HepG2 (cell line): ENCODE data around the gene DOCK2. TPM values are rescaled to one million over a fixed set of nuclear protein-coding genes. Genes with fewer than 3 reads are reported as not detected.

Source experiments
- ATAC-seq: fragments of 200-7000 bp; cut with Tn5 transposase; 3 replicates; pipeline ENCODE4 v1.9.1; 2020; ENCODE audit warnings: mild to moderate bottlenecking, moderate library complexity
- BruUV-seq: library from RNA; stranded (reverse); fragments of 400-500 nt; replicated peaks from 2 replicates; lab custom pipeline; 2021; lab: Mats Ljungman, UMichigan
- CTCF ChIA-PET: fragments of 300-600 bp; formaldehyde crosslinking; extraction: SDS; loops from one replicate; lab custom pipeline; 2021; ENCODE audit warnings: low total read pairs, inconsistent platforms, low intra/inter-chr PET ratio; lab: Yijun Ruan, JAX
- POLR2A ChIA-PET: fragments of 350-600 bp; sonication (Branson Sonifier 250); formaldehyde crosslinking; loops from one replicate; lab custom pipeline; 2020; ENCODE audit warnings: antibody characterized with exemption, inconsistent platforms; lab: Yijun Ruan, JAX
- DNase-seq: peaks from one replicate; pipeline ENCODE4 v3.0.0-alpha.2; 2015; ENCODE audit warnings: low spot score
- FAIRE-seq: peaks from 3 replicates; lab custom pipeline; 2011; peaks lifted over from hg19 to GRCh38; lab: Jason Lieb, UNC
- H2AFZ ChIP-seq: one replicate; pipeline ENCODE4 v1.6.1; 2011; ENCODE audit warnings: low read length, inconsistent platforms
- H3K27ac ChIP-seq: fragments of 300-600 bp; 3 replicates; pipeline ENCODE4 v1.8.0; 2011; ENCODE audit warnings: mixed run types, mild to moderate bottlenecking, mixed read lengths, low read length, inconsistent platforms; ENCODE audit not compliant: insufficient read depth; ENCODE audit errors: extremely low read length
- H3K27me3 ChIP-seq, 2 experiments: fragments of 200-600 bp in 1 of 2; 2 replicates in 1 of 2; 3 replicates in 1 of 2; pipeline versions ENCODE4 v1.6.0 to v1.8.0; 2011; ENCODE audit warnings: low read length in 2 of 2, mild to moderate bottlenecking in 2 of 2, moderate library complexity in 2 of 2, inconsistent platforms in 1 of 2; ENCODE audit not compliant: insufficient read depth in 2 of 2, control insufficient read depth in 1 of 2
- H3K36me3 ChIP-seq, 2 experiments: fragments of 200-600 bp in 1 of 2; replicated peaks in 1 of 2; 2 replicates in 1 of 2; 3 replicates in 1 of 2; pipeline versions ENCODE4 v1.5.1 to v1.8.0; 2011; ENCODE audit warnings: low read length in 2 of 2, inconsistent platforms in 1 of 2; ENCODE audit not compliant: insufficient read depth in 2 of 2, control insufficient read depth in 1 of 2
- H3K4me1 ChIP-seq: 2 replicates; pipeline ENCODE4 v1.5.1; 2012; ENCODE audit warnings: low read length, inconsistent platforms; ENCODE audit not compliant: insufficient read depth
- H3K4me2 ChIP-seq: 2 replicates; pipeline ENCODE4 v1.6.0; 2011; ENCODE audit warnings: low read depth, low read length, inconsistent platforms
- H3K4me3 ChIP-seq, 3 experiments: fragments of 200-600 bp in 1 of 3; sonication (generic), shearing (Covaris generic) in 1 of 3; replicated peaks in 1 of 3; 2 replicates each; pipeline ENCODE4 v1.5.1; 2011 to 2016; ENCODE audit warnings: low read length in 3 of 3, inconsistent platforms in 2 of 3, low read depth in 2 of 3, mild to moderate bottlenecking in 2 of 3, control low read depth in 1 of 3, mixed read lengths in 1 of 3; ENCODE audit not compliant: insufficient read depth in 1 of 3
- H3K79me2 ChIP-seq: one replicate; pipeline ENCODE4 v1.6.1; 2011; ENCODE audit warnings: low read length, inconsistent platforms; ENCODE audit not compliant: insufficient read depth
- H3K9ac ChIP-seq: 2 replicates; pipeline ENCODE4 v1.6.0; 2011; ENCODE audit warnings: mild to moderate bottlenecking, low read depth, low read length, inconsistent platforms; ENCODE audit not compliant: insufficient read depth
- H3K9me3 ChIP-seq: 2 replicates; pipeline ENCODE4 v1.5.1; 2012; ENCODE audit warnings: mild to moderate bottlenecking, low read length
- H4K20me1 ChIP-seq: 2 replicates; pipeline ENCODE4 v1.6.0; 2011; ENCODE audit warnings: inconsistent platforms, mild to moderate bottlenecking, low read length, moderate library complexity; ENCODE audit not compliant: insufficient read depth
- CBX2 ChIP-seq, 2 experiments: fragments of 200-600 bp in 1 of 2; sonication (generic); formaldehyde crosslinking in 1 of 2; IDR thresholded peaks; 2 replicates each; pipeline versions ENCODE4 v1.7.0 to v1.8.1; 2018 to 2022; ENCODE audit warnings: low read depth in 2 of 2, low read length in 1 of 2, mild to moderate bottlenecking in 1 of 2, missing genetic modification reagents in 1 of 2
- E2F5 ChIP-seq: sonication (generic); formaldehyde crosslinking; conservative IDR thresholded peaks from 2 replicates; pipeline ENCODE4 v1.4.0; 2020; ENCODE audit warnings: missing genetic modification reagents
- JUNB ChIP-seq: sonication (generic); formaldehyde crosslinking; IDR thresholded peaks from 2 replicates; pipeline ENCODE4 v1.8.0; 2022; ENCODE audit warnings: missing genetic modification reagents, mild to moderate bottlenecking, borderline replicate concordance
- MED8 ChIP-seq: sonication (generic); formaldehyde crosslinking; IDR thresholded peaks from 2 replicates; pipeline ENCODE4 v1.8.1; 2023; ENCODE audit warnings: mild to moderate bottlenecking, missing genetic modification reagents; ENCODE audit not compliant: insufficient replicate concordance
- SNAPC5 ChIP-seq: sonication (generic); formaldehyde crosslinking; IDR thresholded peaks from 2 replicates; pipeline ENCODE4 v1.8.1; 2023; ENCODE audit warnings: mild to moderate bottlenecking, missing genetic modification reagents, borderline replicate concordance
- SOX5 ChIP-seq: IDR thresholded peaks from 2 replicates; pipeline ENCODE4 v1.6.1; 2016; ENCODE audit warnings: borderline replicate concordance
- ZNF17 ChIP-seq: sonication (generic); formaldehyde crosslinking; IDR thresholded peaks from 2 replicates; pipeline ENCODE4 v1.5.0; 2020; ENCODE audit warnings: mild to moderate bottlenecking, missing genetic modification reagents
- ZNF430 ChIP-seq: sonication (generic); formaldehyde crosslinking; IDR thresholded peaks from 2 replicates; pipeline ENCODE4 v1.9.0; 2021; ENCODE audit warnings: mild to moderate bottlenecking, missing genetic modification reagents
- ZNF432 ChIP-seq: sonication (generic); formaldehyde crosslinking; IDR thresholded peaks from 2 replicates; pipeline ENCODE4 v1.5.0; 2020; ENCODE audit warnings: missing genetic modification reagents, mild to moderate bottlenecking, borderline replicate concordance
- WGBS: methylation state at CpG from one replicate; pipeline ENCODE4 v1.1.6; 2017; ENCODE audit warnings: low lambda C conversion rate; 5-methylcytosine and 5-hydroxymethylcytosine counted together
- in situ Hi-C: cut with HindIII; loops from 2 replicates; pipeline ENCODE4 v1.10.0; 2017; ENCODE audit warnings: low pct_unique_long_range_greater_than_20kb; ENCODE audit not compliant: extremely low pct_ligation_motif_present
- intact Hi-C: fragments of 100-400 bp; cut with micrococcal nuclease; formaldehyde crosslinking; loops from one replicate; pipeline ENCODE4 v1.10.0; 2022; ENCODE audit not compliant: unreplicated experiment
- polyA plus RNA-seq, 8 experiments: library from polyadenylated mRNA; depleted of rRNA in 3 of 8; stranded (reverse) in 7 of 8; unstranded in 1 of 8; fragments of >200 nt; fragmentation: Illumina TruSeq in 4 of 8; extraction: Trizol in 4 of 8; gene quantifications; 2 replicates each; pipeline versions ENCODE4 v1.2.1 to v1.2.3, GENCODE V29; 2011 to 2016; ENCODE audit warnings: low read depth in 4 of 8, missing spikeins in 1 of 8, mixed read lengths in 1 of 8; ENCODE audit not compliant: insufficient read depth in 1 of 8
- total RNA-seq, 5 experiments: library from RNA; depleted of rRNA; stranded (reverse); fragments of >200 nt; fragmentation: Illumina TruSeq; extraction: Trizol; gene quantifications; 2 replicates each; pipeline ENCODE4 v1.2.3, GENCODE V29; 2016; ENCODE audit warnings: low read depth in 1 of 5
- TF ChIP-seq, protein P1 (sequence below): sonication (generic); formaldehyde crosslinking; IDR thresholded peaks from 2 replicates; pipeline ENCODE4 v1.4.0; 2020; ENCODE audit warnings: mild to moderate bottlenecking, missing genetic modification reagents

Gene DOCK2
- total and polyA plus RNA-seq, 2 of the 13 experiments (the other 11 are each of a cell fraction or from before 2014, with no cell fraction given): not detected

- Histone ChIP-seq H3K79me2 (no peaks in the 10 kb centered on the region), H4K20me1 (no peaks in the 10 kb centered on the region), H3K4me2 (no peak overlapping the region), H3K36me3 (no peaks in the 10 kb centered on the region), H3K27ac (no peak overlapping the region), H2AFZ (no peak overlapping the region), H3K4me3 (no peak overlapping the region), H3K9me3 (peaks cover 6% of the 10 kb centered on the region; the same call in 1 of the 2 replicates), H3K4me1 (no peaks in the 10 kb centered on the region), H3K9ac (no peak overlapping the region), H3K27me3 (peaks cover 0 to 3% of the 10 kb centered on the region in 2 experiments; a peak in 2 of 5 replicates)
- ATAC-seq (no peak), DNase-seq (no peak), FAIRE-seq (no peak)
- CTCF ChIA-PET: no interaction called here
- TF ChIP-seq SNAPC5 (CRISPR knock-in tag): no peak
- 11% methylated on average over 7 of the region's 7 CpGs for WGBS
- no TSS peak for BruUV-seq
- POLR2A ChIA-PET: no interaction called here
- in situ Hi-C loops: no loop called here
- intact Hi-C loops: no loop called here
Measured at GRCh38 chr5:170121321-170121720, 484.2 kb downstream of the DOCK2 start.

DNA sequence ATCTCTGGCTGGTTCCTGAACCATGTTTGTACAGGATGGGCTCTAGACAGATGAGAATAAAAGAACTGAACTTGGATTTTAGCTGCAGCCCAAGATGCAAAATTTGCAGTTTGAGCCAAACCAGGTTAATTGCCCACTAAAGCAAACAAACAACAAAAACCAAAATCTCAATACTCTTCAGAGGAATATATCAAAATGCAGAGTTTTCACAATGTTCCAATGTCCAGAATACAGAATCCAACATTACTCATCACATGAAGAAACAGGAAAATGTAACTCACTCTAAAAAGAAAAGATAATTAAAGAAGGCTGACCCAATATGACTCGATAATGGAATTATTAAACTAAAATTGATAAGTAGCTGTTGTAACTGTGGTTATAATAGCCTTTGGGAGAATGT lies 489.0 kb downstream of the DOCK2 start:
- WGBS: 0% methylated on average over 1 of the region's 1 CpG
- no peaks in the 10 kb centered on the region for H3K4me1 ChIP-seq
- FAIRE-seq: no peak
- no peak overlapping the region for H2AFZ ChIP-seq
- TF ChIP-seq ZNF17 (CRISPR knock-in tag): no peak
- no peak for TF ChIP-seq ZNF430 (CRISPR knock-in tag)
- TF ChIP-seq, protein P1, sequence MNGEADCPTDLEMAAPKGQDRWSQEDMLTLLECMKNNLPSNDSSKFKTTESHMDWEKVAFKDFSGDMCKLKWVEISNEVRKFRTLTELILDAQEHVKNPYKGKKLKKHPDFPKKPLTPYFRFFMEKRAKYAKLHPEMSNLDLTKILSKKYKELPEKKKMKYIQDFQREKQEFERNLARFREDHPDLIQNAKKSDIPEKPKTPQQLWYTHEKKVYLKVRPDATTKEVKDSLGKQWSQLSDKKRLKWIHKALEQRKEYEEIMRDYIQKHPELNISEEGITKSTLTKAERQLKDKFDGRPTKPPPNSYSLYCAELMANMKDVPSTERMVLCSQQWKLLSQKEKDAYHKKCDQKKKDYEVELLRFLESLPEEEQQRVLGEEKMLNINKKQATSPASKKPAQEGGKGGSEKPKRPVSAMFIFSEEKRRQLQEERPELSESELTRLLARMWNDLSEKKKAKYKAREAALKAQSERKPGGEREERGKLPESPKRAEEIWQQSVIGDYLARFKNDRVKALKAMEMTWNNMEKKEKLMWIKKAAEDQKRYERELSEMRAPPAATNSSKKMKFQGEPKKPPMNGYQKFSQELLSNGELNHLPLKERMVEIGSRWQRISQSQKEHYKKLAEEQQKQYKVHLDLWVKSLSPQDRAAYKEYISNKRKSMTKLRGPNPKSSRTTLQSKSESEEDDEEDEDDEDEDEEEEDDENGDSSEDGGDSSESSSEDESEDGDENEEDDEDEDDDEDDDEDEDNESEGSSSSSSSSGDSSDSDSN: no peak
- no peak for TF ChIP-seq CBX2 (IDR thresholded peaks at IDR 0.05; ENCODE audit: low read depth, low read length)
- TF ChIP-seq CBX2 (CRISPR knock-in tag; IDR thresholded peaks at IDR 0.05; ENCODE audit: low read depth): no peak
- TF ChIP-seq SOX5: no peak
- no peak for TF ChIP-seq MED8 (CRISPR knock-in tag)
- TF ChIP-seq JUNB (CRISPR knock-in tag): no peak
- no peak for TF ChIP-seq E2F5 (CRISPR knock-in tag)
- no peak for TF ChIP-seq ZNF432 (CRISPR knock-in tag)
- H3K9me3 ChIP-seq: peaks cover 6% of the 10 kb centered on the region; the same call in 1 of the 2 replicates
- ChIA-PET POLR2A (no interaction called here), CTCF (no interaction called here)
- H3K27me3 ChIP-seq: peaks cover 0 to under 1% of the 10 kb centered on the region in 2 experiments; a peak in 2 of 5 replicates
- H3K9ac ChIP-seq: no peak overlapping the region
- DNase-seq: no peak
- H3K36me3 ChIP-seq: no peaks in the 10 kb centered on the region
- intact Hi-C loops: no loop called here
- H4K20me1 ChIP-seq: no peaks in the 10 kb centered on the region
- no peak overlapping the region for H3K27ac ChIP-seq
- H3K4me3 ChIP-seq: no peak overlapping the region
- H3K79me2 ChIP-seq: no peaks in the 10 kb centered on the region
- H3K4me2 ChIP-seq: no peak overlapping the region
- in situ Hi-C loops: no loop called here
- no TSS peak for BruUV-seq
- ATAC-seq: no peak
